H9 (cell line): ENCODE measurements around the gene KRTAP10-12. TPM values are rescaled to one million over a fixed set of nuclear protein-coding genes. Genes with fewer than 3 reads are reported as not detected.

Experiments used
- DNase-seq: peaks from one replicate; pipeline ENCODE4 v3.0.0-alpha.2; 2017
- H2AFZ ChIP-seq: one replicate; pipeline ENCODE4 v1.6.1; 2013; ENCODE audit warnings: mild to moderate bottlenecking, low read length, control low read depth, moderate library complexity
- H2AK5ac ChIP-seq: 2 replicates; pipeline ENCODE4 v1.6.1; 2013; ENCODE audit warnings: low read length, control low read depth, mixed read lengths; ENCODE audit not compliant: insufficient read length
- H2BK120ac ChIP-seq: one replicate; pipeline ENCODE4 v1.6.1; 2013; ENCODE audit warnings: low read depth, mild to moderate bottlenecking, low read length, control low read depth, inconsistent platforms; ENCODE audit not compliant: poor library complexity, severe bottlenecking
- H2BK12ac ChIP-seq: 2 replicates; pipeline ENCODE4 v1.6.1; 2013; ENCODE audit warnings: low read length, control low read depth, mixed read lengths, low read depth; ENCODE audit not compliant: insufficient read length
- H2BK15ac ChIP-seq: 2 replicates; pipeline ENCODE4 v1.6.1; 2013; ENCODE audit warnings: low read depth, low read length, control low read depth
- H2BK20ac ChIP-seq: one replicate; pipeline ENCODE4 v1.6.1; 2013; ENCODE audit warnings: low read depth, mild to moderate bottlenecking, low read length, control low read depth, inconsistent platforms; ENCODE audit not compliant: poor library complexity, severe bottlenecking
- H2BK5ac ChIP-seq: 2 replicates; pipeline ENCODE4 v1.6.1; 2013; ENCODE audit warnings: low read length, control low read depth, mixed read lengths; ENCODE audit not compliant: insufficient read length
- H3K14ac ChIP-seq: 2 replicates; pipeline ENCODE4 v1.6.1; 2013; ENCODE audit warnings: low read length, control low read depth; ENCODE audit not compliant: insufficient read depth
- H3K18ac ChIP-seq: 2 replicates; pipeline ENCODE4 v1.6.1; 2013; ENCODE audit warnings: low read depth, mild to moderate bottlenecking, mixed read lengths, low read length, control low read depth; ENCODE audit not compliant: insufficient read length
- H3K23ac ChIP-seq: 2 replicates; pipeline ENCODE4 v1.6.1; 2013; ENCODE audit warnings: low read length, control low read depth, mixed read lengths, low read depth; ENCODE audit not compliant: insufficient read length
- H3K23me2 ChIP-seq: 2 replicates; pipeline ENCODE4 v1.6.1; 2013; ENCODE audit warnings: low read depth, mild to moderate bottlenecking, mixed read lengths, low read length, control low read depth; ENCODE audit not compliant: insufficient read length, poor library complexity, severe bottlenecking
- H3K27ac ChIP-seq: 2 replicates; pipeline ENCODE4 v1.5.1; 2013; ENCODE audit warnings: low read length, control low read depth, mixed read lengths, low read depth; ENCODE audit not compliant: insufficient read length
- H3K27me3 ChIP-seq: 2 replicates; pipeline ENCODE4 v1.6.1; 2013; ENCODE audit warnings: low read length, control low read depth, inconsistent platforms; ENCODE audit not compliant: insufficient read depth
- H3K4ac ChIP-seq: 2 replicates; pipeline ENCODE4 v1.6.1; 2013; ENCODE audit warnings: low read depth, mild to moderate bottlenecking, control low read depth, inconsistent platforms, low read length, moderate library complexity
- H3K4me1 ChIP-seq: 2 replicates; pipeline ENCODE4 v1.6.1; 2013; ENCODE audit warnings: low read length, control low read depth, inconsistent platforms; ENCODE audit not compliant: insufficient read depth
- H3K4me2 ChIP-seq: 2 replicates; pipeline ENCODE4 v1.6.1; 2013; ENCODE audit warnings: low read length, control low read depth, mixed read lengths; ENCODE audit not compliant: insufficient read length, insufficient read depth
- H3K56ac ChIP-seq: 2 replicates; pipeline ENCODE4 v1.6.1; 2013; ENCODE audit warnings: low read depth, mild to moderate bottlenecking, mixed read lengths, low read length, control low read depth; ENCODE audit not compliant: insufficient read length
- H3K79me1 ChIP-seq: 2 replicates; pipeline ENCODE4 v1.6.1; 2013; ENCODE audit warnings: low read depth, mild to moderate bottlenecking, moderate library complexity, low read length, control low read depth, inconsistent platforms; ENCODE audit not compliant: insufficient read depth, poor library complexity, severe bottlenecking
- H3K79me2 ChIP-seq: 2 replicates; pipeline ENCODE4 v1.6.1; 2013; ENCODE audit warnings: low read length, control low read depth, inconsistent platforms; ENCODE audit not compliant: insufficient read depth
- H3K9ac ChIP-seq: 2 replicates; pipeline ENCODE4 v1.6.1; 2013; ENCODE audit warnings: low read length, control low read depth, mixed read lengths; ENCODE audit not compliant: insufficient read length; ENCODE audit errors: extremely low read depth
- H3K9me3 ChIP-seq: one replicate; pipeline ENCODE4 v1.6.1; 2013; ENCODE audit warnings: low read depth, low read length, inconsistent platforms; ENCODE audit not compliant: control insufficient read depth
- H3T11ph ChIP-seq: one replicate; pipeline ENCODE4 v1.6.1; 2013; ENCODE audit warnings: mild to moderate bottlenecking, low read length, control low read depth, inconsistent platforms
- H4K20me1 ChIP-seq: one replicate; pipeline ENCODE4 v1.6.1; 2013; ENCODE audit not compliant: control insufficient read depth, insufficient read length, insufficient read depth
- H4K5ac ChIP-seq: 2 replicates; pipeline ENCODE4 v1.6.1; 2013; ENCODE audit warnings: low read depth, mild to moderate bottlenecking, mixed read lengths, low read length, control low read depth; ENCODE audit not compliant: insufficient read length
- H4K8ac ChIP-seq: replicated peaks from 2 replicates; pipeline ENCODE4 v1.6.1; 2013; ENCODE audit warnings: low read length, control low read depth, mixed read lengths, low read depth; ENCODE audit not compliant: insufficient read length
- H4K91ac ChIP-seq: 2 replicates; pipeline ENCODE4 v1.6.1; 2013; ENCODE audit warnings: low read depth, mild to moderate bottlenecking, moderate library complexity, mixed read lengths, low read length, control low read depth; ENCODE audit not compliant: insufficient read length
- H3K27ac Mint-ChIP-seq, 3 experiments: 2 replicates in 2 of 3; 3 replicates in 1 of 3; pipeline ENCODE4 v1.8.0; 2020 to 2021; ENCODE audit warnings: mixed read lengths in 3 of 3, mild to moderate bottlenecking in 1 of 3, moderate library complexity in 1 of 3
- H3K27me3 Mint-ChIP-seq: 2 replicates; pipeline ENCODE4 v1.8.0; 2021; ENCODE audit warnings: low read depth, mild to moderate bottlenecking, moderate library complexity, mixed read lengths
- H3K36me3 Mint-ChIP-seq, 3 experiments: 2 replicates in 2 of 3; 3 replicates in 1 of 3; pipeline ENCODE4 v1.8.0; 2020 to 2021; ENCODE audit warnings: low read depth in 3 of 3, mixed read lengths in 3 of 3; ENCODE audit not compliant: insufficient read depth in 1 of 3
- H3K4me1 Mint-ChIP-seq, 2 experiments: 2 replicates each; pipeline ENCODE4 v1.8.0; 2020; ENCODE audit warnings: mixed read lengths in 2 of 2
- H3K4me3 Mint-ChIP-seq, 2 experiments: 2 replicates in 1 of 2; 3 replicates in 1 of 2; pipeline ENCODE4 v1.8.0; 2020 to 2021; ENCODE audit warnings: mild to moderate bottlenecking in 2 of 2, mixed read lengths in 2 of 2, moderate library complexity in 1 of 2
- H3K9me3 Mint-ChIP-seq, 2 experiments: 2 replicates in 1 of 2; 3 replicates in 1 of 2; pipeline ENCODE4 v1.8.0; 2020; ENCODE audit warnings: mild to moderate bottlenecking in 2 of 2, mixed read lengths in 2 of 2, moderate library complexity in 1 of 2
- WGBS: extraction: QIAGEN DNeasy Blood & Tissue Kit; methylation state at CpG from one replicate; pipeline ENCODE4 v1.1.7; 2013; ENCODE audit warnings: missing lambda C conversion rate, low lambda C conversion rate, mixed read lengths; ENCODE audit not compliant: insufficient read length; ENCODE audit errors: extremely low coverage; 5-methylcytosine and 5-hydroxymethylcytosine counted together
- total RNA-seq: library from RNA; stranded (reverse); gene quantifications from 2 replicates; pipeline ENCODE4 v1.2.1, GENCODE V29; 2021
- TF ChIP-seq, protein P1 (sequence below): fragments of 200-600 bp; sonication (generic); conservative IDR thresholded peaks from 3 replicates; pipeline ENCODE4 v1.8.0; 2021; ENCODE audit warnings: antibody characterized with exemption, mild to moderate bottlenecking

The KRTAP10-12 gene
- total RNA-seq, 1 experiment from 2014 or later = not detected

DNA sequence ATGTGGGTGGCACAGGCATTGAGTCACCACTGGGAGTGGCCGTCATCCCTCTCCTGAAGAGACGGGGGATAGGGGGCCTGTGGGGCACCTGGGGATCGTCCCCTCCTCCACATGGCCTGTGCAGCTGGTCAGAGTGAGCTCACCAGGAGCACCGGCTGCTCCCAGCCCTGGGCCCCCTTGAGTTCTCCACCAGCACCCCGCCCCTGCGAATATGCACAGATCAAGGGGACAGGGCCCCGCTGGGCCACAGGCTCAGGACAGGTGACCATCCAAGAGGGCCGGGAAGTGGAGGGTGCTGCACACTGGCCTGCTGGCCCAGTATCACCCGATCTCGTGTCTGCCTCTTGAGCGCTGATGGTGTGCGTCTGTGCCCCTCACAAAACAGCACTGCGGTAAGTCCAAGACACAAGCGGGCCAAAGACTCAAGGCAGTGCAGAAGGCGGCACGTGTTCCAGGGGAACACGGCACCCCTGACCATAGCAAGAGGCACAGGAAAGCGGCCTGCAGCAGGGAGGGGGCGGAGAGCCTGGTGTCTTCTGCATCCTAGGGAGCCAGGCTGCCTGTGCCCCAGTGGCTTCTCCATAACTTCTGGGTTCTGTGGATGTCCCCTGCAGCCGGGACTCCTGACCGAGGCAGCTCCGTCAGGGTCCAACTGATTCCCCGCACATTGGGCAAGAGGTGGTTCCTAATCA is 32.5 kb downstream of the KRTAP10-12 start:
- Mint-ChIP-seq H3K9me3 (no peaks in the 10 kb centered on the region), H3K4me3 (no peak overlapping the region), H3K36me3 (peaks cover 0 to 10% (median 0%) of the 10 kb centered on the region in 3 experiments; a peak in 1 of 7 replicates), H3K27ac (no peak overlapping the region; a peak in 1 of 7 replicates), H3K27me3 (peaks cover 17% of the 10 kb centered on the region), H3K4me1 (peaks cover 23% of the 10 kb centered on the region in 2 experiments)
- Histone ChIP-seq H3K27ac (no peak overlapping the region), H3K9ac (no peak overlapping the region), H2AK5ac (no peak overlapping the region), H4K20me1 (no peaks in the 10 kb centered on the region), H2BK5ac (no peak overlapping the region), H3K79me2 (no peaks in the 10 kb centered on the region), H3K23ac (no peak overlapping the region), H4K91ac (no peak overlapping the region), H3K79me1 (no peaks in the 10 kb centered on the region), H2BK15ac (no peak overlapping the region), H2BK12ac (no peak overlapping the region), H2BK20ac (no peak overlapping the region), H3K14ac (no peak overlapping the region), H2AFZ (no peak overlapping the region), H3K4ac (no peak overlapping the region), H4K8ac (no peak overlapping the region), H3K23me2 (peaks cover 3% of the 10 kb centered on the region), H4K5ac (no peak overlapping the region), H3K9me3 (no peaks in the 10 kb centered on the region), H3K4me2 (no peak overlapping the region), H3K4me1 (no peaks in the 10 kb centered on the region), H3K27me3 (no peaks in the 10 kb centered on the region), H3T11ph (no peak overlapping the region), H3K56ac (no peak overlapping the region), H3K18ac (no peak overlapping the region), H2BK120ac (no peak overlapping the region)
- no CpG with 5 or more reads among the region's 23 CpGs for WGBS
- TF ChIP-seq, protein P1, sequence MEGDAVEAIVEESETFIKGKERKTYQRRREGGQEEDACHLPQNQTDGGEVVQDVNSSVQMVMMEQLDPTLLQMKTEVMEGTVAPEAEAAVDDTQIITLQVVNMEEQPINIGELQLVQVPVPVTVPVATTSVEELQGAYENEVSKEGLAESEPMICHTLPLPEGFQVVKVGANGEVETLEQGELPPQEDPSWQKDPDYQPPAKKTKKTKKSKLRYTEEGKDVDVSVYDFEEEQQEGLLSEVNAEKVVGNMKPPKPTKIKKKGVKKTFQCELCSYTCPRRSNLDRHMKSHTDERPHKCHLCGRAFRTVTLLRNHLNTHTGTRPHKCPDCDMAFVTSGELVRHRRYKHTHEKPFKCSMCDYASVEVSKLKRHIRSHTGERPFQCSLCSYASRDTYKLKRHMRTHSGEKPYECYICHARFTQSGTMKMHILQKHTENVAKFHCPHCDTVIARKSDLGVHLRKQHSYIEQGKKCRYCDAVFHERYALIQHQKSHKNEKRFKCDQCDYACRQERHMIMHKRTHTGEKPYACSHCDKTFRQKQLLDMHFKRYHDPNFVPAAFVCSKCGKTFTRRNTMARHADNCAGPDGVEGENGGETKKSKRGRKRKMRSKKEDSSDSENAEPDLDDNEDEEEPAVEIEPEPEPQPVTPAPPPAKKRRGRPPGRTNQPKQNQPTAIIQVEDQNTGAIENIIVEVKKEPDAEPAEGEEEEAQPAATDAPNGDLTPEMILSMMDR = no peak
- DNase-seq = peak; percentile 24
